ENCODE data around the gene LRP5. TPM values are rescaled to one million over a fixed set of nuclear protein-coding genes. Genes with fewer than 3 reads are reported as not detected.
"Not testable (repeated sequence)": the region's sequence is repeated elsewhere in the genome, so short reads cannot be mapped to it uniquely, and the experiment has no call there.

The LRP5 gene
- total RNA-seq, 2 experiments from 2014 or later: 10.5 to 15.3 TPM

- Mint-ChIP-seq H3K36me3 (ENCODE audit: low read depth) (no peaks in the 10 kb centered on the region), H3K4me1 (ENCODE audit: low read depth) (peaks cover 21% of the 10 kb centered on the region), H3K9me3 (peaks cover 9% of the 10 kb centered on the region), H3K27me3 (peaks cover 5% of the 10 kb centered on the region), H3K27ac (peak overlapping the region; percentile 77), H3K4me3 (peak overlapping the region; percentile 51)
- ATAC-seq (peak; percentile 95), DNase-seq (peak; percentile 79)
- intact Hi-C loops (cut with micrococcal nuclease): no loop called here
- TF ChIP-seq CTCF (IDR thresholded peaks at IDR 0.05): no peak
- ChIA-PET CTCF (interaction anchor here (0.8 to 2.5 kb wide), 2 partner anchors 15 to 25 kb away, joined by 4 to 11 read pairs; no protein-coding TSS in a partner anchor), POLR2A (no interaction called here)
Observed at GRCh38 chr11:68282141-68282860, 30.1 kb upstream of the LRP5 start.

GRCh38 chr11:68282861-68283230 lies 29.5 kb upstream of the LRP5 start:
- H3K9me3 Mint-ChIP-seq: peaks cover 9% of the 10 kb centered on the region
- ATAC-seq (no peak), DNase-seq (no peak)
- ChIA-PET CTCF (interaction anchor here (0.8 to 2.5 kb wide), 3 partner anchors 14 to 25 kb away, joined by 4 to 11 read pairs (median 4); no protein-coding TSS in a partner anchor), POLR2A (no interaction called here)
- H3K4me1 Mint-ChIP-seq (ENCODE audit: low read depth): peaks cover 21% of the 10 kb centered on the region
- H3K4me3 Mint-ChIP-seq: peak overlapping the region; percentile 51
- no peaks in the 10 kb centered on the region for H3K36me3 Mint-ChIP-seq (ENCODE audit: low read depth)
- H3K27ac Mint-ChIP-seq: peak overlapping the region; percentile 77
- intact Hi-C loops (cut with micrococcal nuclease): no loop called here
- peaks cover 6% of the 10 kb centered on the region for H3K27me3 Mint-ChIP-seq
- TF ChIP-seq CTCF (IDR thresholded peaks at IDR 0.05): no peak

DNA sequence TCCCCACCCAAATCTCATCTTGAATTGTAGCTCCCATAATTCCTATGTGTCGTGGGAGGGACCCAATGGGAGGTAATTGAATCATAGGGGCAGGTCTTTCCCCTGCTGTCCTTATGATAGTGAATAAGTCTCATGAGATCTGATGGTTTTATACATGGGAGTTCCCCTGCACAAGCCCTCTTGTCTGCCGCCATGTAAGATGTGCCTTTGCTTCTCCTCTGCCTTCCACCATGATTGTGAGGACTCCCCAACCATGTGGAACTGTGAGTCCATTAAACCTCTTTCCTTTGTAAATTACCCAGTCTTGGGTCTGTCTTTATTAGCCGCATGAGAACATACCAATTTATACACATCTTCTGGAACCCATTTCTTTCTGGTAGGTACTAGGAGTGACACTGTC lies 27.8 kb upstream of the LRP5 start:
- H3K9me3 Mint-ChIP-seq; H3K36me3 Mint-ChIP-seq (ENCODE audit: low read depth); H3K27me3 Mint-ChIP-seq; H3K27ac Mint-ChIP-seq; POLR2A ChIA-PET; intact Hi-C loops (cut with micrococcal nuclease); ATAC-seq; H3K4me3 Mint-ChIP-seq; DNase-seq: not testable (repeated sequence)
- H3K4me1 Mint-ChIP-seq (ENCODE audit: low read depth): peaks cover 21% of the 10 kb centered on the region
- CTCF ChIA-PET: interaction anchor here (1.5 to 2.5 kb wide), 2 partner anchors 14 to 27 kb away, joined by 6 to 11 read pairs; no protein-coding TSS in a partner anchor

DNA sequence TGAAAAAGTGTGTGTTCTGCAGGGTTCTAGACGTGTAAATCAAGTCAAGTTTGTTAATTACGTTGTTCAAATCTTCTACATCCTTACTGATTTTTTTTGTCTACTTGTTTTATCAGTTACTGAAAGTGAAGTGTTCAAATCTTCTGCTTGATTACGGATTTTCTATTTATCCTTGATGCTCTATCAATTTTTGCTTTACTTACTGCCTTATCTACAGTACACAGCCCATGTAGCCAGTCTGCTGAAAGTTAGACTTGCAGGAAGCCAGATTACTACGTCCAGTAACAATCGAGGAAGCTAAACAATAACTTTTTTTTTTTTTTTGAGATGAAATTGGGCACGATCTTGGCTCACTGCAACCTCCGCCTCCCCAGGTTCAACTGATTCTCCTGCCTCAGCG lies 25.0 kb upstream of the LRP5 start:
- POLR2A ChIA-PET: no interaction called here
- no peak for ATAC-seq
- Mint-ChIP-seq H3K27ac (no peak overlapping the region), H3K4me3 (no peak overlapping the region), H3K9me3 (peaks cover 9% of the 10 kb centered on the region), H3K4me1 (ENCODE audit: low read depth) (peaks cover 9% of the 10 kb centered on the region), H3K36me3 (ENCODE audit: low read depth) (no peaks in the 10 kb centered on the region), H3K27me3 (peaks cover 7% of the 10 kb centered on the region)
- no peak for DNase-seq
- intact Hi-C loops (cut with micrococcal nuclease): no loop called here
- CTCF ChIA-PET: interaction anchor here (1.4 to 3.1 kb wide), 2 partner anchors 10 to 30 kb away, joined by 6 to 13 read pairs; no protein-coding TSS in a partner anchor
- TF ChIP-seq CTCF (IDR thresholded peaks at IDR 0.05): no peak

DNA sequence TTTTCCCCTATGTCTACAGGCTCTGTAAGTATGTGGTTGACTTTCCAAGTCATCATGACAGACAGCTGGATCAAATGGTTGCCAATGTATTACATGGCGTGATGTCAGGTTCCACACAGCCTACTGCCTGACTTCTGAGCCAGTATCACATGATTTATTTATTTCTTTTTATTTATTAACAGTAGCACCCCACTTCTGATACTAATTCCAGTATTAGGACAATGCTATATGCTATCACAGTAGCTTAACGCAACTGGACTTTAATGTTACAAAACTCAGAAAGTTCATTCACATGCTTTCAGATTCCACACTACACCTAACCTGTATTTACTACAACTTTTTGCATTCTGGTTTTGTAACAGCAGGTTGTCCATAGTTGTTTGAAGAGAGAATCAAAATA lies 22.9 kb upstream of the LRP5 start:
- CTCF ChIA-PET: interaction anchor here (3.1 to 4.7 kb wide), 2 partner anchors 8 to 32 kb away, joined by 13 to 23 read pairs; no protein-coding TSS in a partner anchor
- Mint-ChIP-seq H3K27me3 (peaks cover 2% of the 10 kb centered on the region), H3K27ac (no peak overlapping the region), H3K9me3 (peaks cover 5% of the 10 kb centered on the region), H3K4me3 (no peak overlapping the region), H3K4me1 (ENCODE audit: low read depth) (no peaks in the 10 kb centered on the region), H3K36me3 (ENCODE audit: low read depth) (no peaks in the 10 kb centered on the region)
- TF ChIP-seq CTCF (IDR thresholded peaks at IDR 0.05): no peak
- no peak for ATAC-seq
- intact Hi-C loops (cut with micrococcal nuclease): no loop called here
- DNase-seq: no peak
- POLR2A ChIA-PET: interaction anchor here (1.3 kb wide), 1 partner anchor 31 kb away, joined by 3 read pairs; no protein-coding TSS in a partner anchor
